Kidney epithelial cell (primary cell): ENCODE results near the gene ANKS1B. TPM values are rescaled to one million over a fixed set of nuclear protein-coding genes. Genes with fewer than 3 reads are reported as not detected.
"Not testable (repeated sequence)": the region's sequence is repeated elsewhere in the genome, so short reads cannot be mapped to it uniquely, and the experiment has no call there.

Experiments
- DNase-seq: peaks from one replicate; pipeline ENCODE4 v3.0.0-alpha.2; 2010; ENCODE audit warnings: low read depth
- H3K27me3 ChIP-seq: 2 replicates; pipeline ENCODE4 v1.6.0; 2011; ENCODE audit warnings: low read length; ENCODE audit not compliant: control insufficient read depth, insufficient read depth
- H3K36me3 ChIP-seq: 2 replicates; pipeline ENCODE4 v1.5.1; 2011; ENCODE audit warnings: low read length; ENCODE audit not compliant: control insufficient read depth, insufficient read depth
- H3K4me3 ChIP-seq: 2 replicates; pipeline ENCODE4 v1.5.1; 2011; ENCODE audit warnings: low read depth, mild to moderate bottlenecking, control low read depth, low read length
- total RNA-seq: library from RNA; depleted of rRNA; stranded (reverse); fragments of >200 nt; gene quantifications from 2 replicates; pipeline ENCODE4 v1.2.3, GENCODE V29; 2015
- TF ChIP-seq, protein P1 (sequence below): IDR thresholded peaks from 2 replicates; pipeline ENCODE4 v1.5.1; 2011; ENCODE audit warnings: mild to moderate bottlenecking, moderate library complexity, low read length, control low read depth, inconsistent platforms; ENCODE audit not compliant: insufficient read depth, poor library complexity, severe bottlenecking

ANKS1B gene
- total RNA-seq, 1 donor from 2014 or later: 0.13 TPM

- Histone ChIP-seq H3K36me3 (no peaks in the 10 kb centered on the region), H3K27me3 (no peaks in the 10 kb centered on the region), H3K4me3 (no peak overlapping the region)
- no peak for DNase-seq
- TF ChIP-seq, protein P1, sequence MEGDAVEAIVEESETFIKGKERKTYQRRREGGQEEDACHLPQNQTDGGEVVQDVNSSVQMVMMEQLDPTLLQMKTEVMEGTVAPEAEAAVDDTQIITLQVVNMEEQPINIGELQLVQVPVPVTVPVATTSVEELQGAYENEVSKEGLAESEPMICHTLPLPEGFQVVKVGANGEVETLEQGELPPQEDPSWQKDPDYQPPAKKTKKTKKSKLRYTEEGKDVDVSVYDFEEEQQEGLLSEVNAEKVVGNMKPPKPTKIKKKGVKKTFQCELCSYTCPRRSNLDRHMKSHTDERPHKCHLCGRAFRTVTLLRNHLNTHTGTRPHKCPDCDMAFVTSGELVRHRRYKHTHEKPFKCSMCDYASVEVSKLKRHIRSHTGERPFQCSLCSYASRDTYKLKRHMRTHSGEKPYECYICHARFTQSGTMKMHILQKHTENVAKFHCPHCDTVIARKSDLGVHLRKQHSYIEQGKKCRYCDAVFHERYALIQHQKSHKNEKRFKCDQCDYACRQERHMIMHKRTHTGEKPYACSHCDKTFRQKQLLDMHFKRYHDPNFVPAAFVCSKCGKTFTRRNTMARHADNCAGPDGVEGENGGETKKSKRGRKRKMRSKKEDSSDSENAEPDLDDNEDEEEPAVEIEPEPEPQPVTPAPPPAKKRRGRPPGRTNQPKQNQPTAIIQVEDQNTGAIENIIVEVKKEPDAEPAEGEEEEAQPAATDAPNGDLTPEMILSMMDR: no peak
These were observed 1132.6 kb downstream of the ANKS1B start for GRCh38 chr12:98852181-98852580.

DNA sequence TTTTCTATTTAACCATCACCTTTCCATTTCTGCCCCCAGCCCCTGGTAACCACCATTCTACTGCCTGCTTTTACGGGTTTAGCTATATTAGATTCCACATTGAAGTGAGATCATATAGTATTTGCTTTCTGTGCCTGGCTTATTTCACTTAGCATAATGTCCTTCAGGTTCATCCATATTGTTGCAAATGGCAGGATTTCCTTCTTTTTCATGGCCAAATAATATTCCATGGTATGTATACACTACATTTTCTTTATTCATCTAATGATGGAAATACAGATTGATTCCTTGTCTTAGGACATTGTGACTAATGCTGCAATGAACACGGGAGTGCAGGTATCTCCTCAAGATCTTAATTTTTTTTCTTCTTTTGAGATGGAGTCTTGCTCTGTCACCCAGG, 1137.5 kb downstream of the ANKS1B start:
- TF ChIP-seq, protein P1: no peak
- Histone ChIP-seq H3K27me3 (no peaks in the 10 kb centered on the region), H3K36me3 (no peaks in the 10 kb centered on the region), H3K4me3 (no peak overlapping the region)
- DNase-seq: no peak

DNA sequence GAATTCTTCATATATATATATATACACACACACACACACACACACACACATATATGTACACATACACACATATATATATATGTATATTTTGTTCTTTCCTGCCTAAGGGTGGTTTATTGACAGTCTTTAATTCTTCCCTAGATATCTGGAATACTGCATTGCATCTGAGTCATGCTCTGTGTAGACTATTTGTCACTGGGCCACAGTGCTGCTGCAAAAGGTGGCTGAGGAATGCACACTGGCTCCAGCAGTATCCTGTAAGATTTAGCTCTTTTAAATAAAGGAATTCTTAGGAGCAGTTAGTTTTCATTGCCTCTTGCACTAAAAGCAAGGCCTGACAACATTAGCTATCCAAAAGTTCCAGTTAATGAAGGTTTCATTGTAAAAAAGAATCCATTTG, 1138.8 kb downstream of the ANKS1B start:
- no peaks in the 10 kb centered on the region for H3K36me3 ChIP-seq
- no peak overlapping the region for H3K4me3 ChIP-seq
- no peaks in the 10 kb centered on the region for H3K27me3 ChIP-seq
- TF ChIP-seq, protein P1: no peak
- no peak for DNase-seq

DNA sequence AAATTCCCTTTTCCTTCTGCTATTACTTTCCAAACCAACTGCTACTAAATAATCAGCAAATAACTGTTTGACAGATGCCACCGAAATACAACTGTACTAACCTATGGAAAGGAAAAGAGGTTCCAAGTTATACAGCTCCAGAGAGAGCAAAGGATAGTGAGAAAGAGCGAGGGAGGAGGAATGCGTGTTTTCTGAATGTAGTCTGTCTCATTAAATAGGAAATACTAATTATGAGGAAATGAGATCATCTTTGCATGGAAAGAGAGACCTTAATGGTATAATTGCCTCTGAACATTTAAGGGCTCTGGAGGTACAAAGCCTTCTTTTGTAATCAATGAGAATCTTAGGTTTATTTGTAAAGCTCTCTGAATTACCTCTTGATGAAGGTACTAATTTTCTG, 1144.4 kb downstream of the ANKS1B start:
- no peak for DNase-seq
- H3K4me3 ChIP-seq: no peak overlapping the region
- no peaks in the 10 kb centered on the region for H3K36me3 ChIP-seq
- H3K27me3 ChIP-seq: no peaks in the 10 kb centered on the region
- TF ChIP-seq, protein P1: no peak

DNA sequence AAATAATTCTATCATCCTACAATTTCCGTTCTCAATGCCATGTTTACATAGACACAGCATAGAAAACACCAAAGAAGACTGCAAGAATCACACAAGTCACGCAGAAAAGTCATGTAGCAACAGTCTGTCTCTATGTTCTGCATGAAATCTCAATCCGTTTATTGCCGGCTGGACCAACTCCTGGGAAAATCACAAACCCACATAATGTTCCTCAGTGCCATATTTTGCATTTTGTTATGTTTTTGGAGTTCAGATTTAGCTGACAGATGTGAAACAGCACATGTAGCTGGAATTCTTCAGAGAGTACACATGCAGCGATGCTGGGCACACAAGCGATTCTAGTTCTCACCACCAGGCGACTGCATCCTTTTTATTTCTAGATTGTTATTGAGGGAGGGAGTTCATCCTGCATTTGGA, 1146.5 kb downstream of the ANKS1B start:
- no peaks in the 10 kb centered on the region for H3K27me3 ChIP-seq
- TF ChIP-seq, protein P1: no peak
- H3K36me3 ChIP-seq: no peaks in the 10 kb centered on the region
- DNase-seq: no peak
- H3K4me3 ChIP-seq: no peak overlapping the region

- H3K36me3 ChIP-seq, H3K27me3 ChIP-seq, H3K4me3 ChIP-seq, DNase-seq: not testable (repeated sequence)
These were observed 1147.5 kb downstream of the ANKS1B start for GRCh38 chr12:98837134-98837752.
